PFSK-1 (cell line): ENCODE data around the gene STOML2.

Source experiments
- FOXP2 ChIP-seq: optimal IDR thresholded peaks from 2 replicates; pipeline ENCODE3; 2011; ENCODE audit warnings: borderline replicate concordance, control low read depth, inconsistent platforms; ENCODE audit not compliant: insufficient read depth; ENCODE audit errors: extremely low read length, extremely low read depth
- POLR2AphosphoS5 ChIP-seq: IDR thresholded peaks from 2 replicates; pipeline ENCODE4 v1.6.1; 2012; ENCODE audit warnings: low read depth, mild to moderate bottlenecking, control low read depth, low read length, moderate library complexity
- REST ChIP-seq, 2 experiments: IDR thresholded peaks; 2 replicates each; pipeline versions ENCODE4 v1.6.1 to v1.8.0; 2011 to 2012; ENCODE audit warnings: low read depth in 2 of 2, low read length in 2 of 2, control low read depth in 1 of 2, inconsistent platforms in 1 of 2, mild to moderate bottlenecking in 1 of 2, moderate library complexity in 1 of 2; ENCODE audit not compliant: insufficient read depth in 1 of 2
- SIN3A ChIP-seq: IDR thresholded peaks from 2 replicates; pipeline ENCODE4 v1.6.1; 2012; ENCODE audit warnings: mild to moderate bottlenecking, low read length, moderate library complexity, borderline replicate concordance; ENCODE audit not compliant: insufficient read depth
- TAF1 ChIP-seq: IDR thresholded peaks from 2 replicates; pipeline ENCODE4 v1.6.1; 2012; ENCODE audit warnings: low read length, control low read depth, borderline replicate concordance; ENCODE audit not compliant: insufficient read depth

The STOML2 gene

GRCh38 chr9:35054871-35055644, 47.9 kb downstream of the STOML2 start:
- TF ChIP-seq FOXP2 (no peak), REST (IDR thresholded peaks at IDR 0.05; ENCODE audit: insufficient read depth in 1 of 2, low read depth in 2 of 2, low read length in 2 of 2) (no peak), POLR2AphosphoS5 (peak; percentile 8; the same call in 1 of the 2 replicates), TAF1 (no peak), SIN3A (no peak)

GRCh38 chr9:35054185-35054835, 48.6 kb downstream of the STOML2 start:
- TF ChIP-seq POLR2AphosphoS5 = 0 out of 2 replicates have a peak, but pooled peaks have one; percentile 37
- TF ChIP-seq FOXP2 = no peak
- TF ChIP-seq SIN3A = no peak
- TF ChIP-seq REST (IDR thresholded peaks at IDR 0.05; ENCODE audit: insufficient read depth in 1 of 2, low read depth in 2 of 2, low read length in 2 of 2) = no peak
- no peak for TF ChIP-seq TAF1

- no peak for TF ChIP-seq FOXP2
- TF ChIP-seq REST (IDR thresholded peaks at IDR 0.05; ENCODE audit: insufficient read depth in 1 of 2, low read depth in 2 of 2, low read length in 2 of 2) = no peak
- no peak for TF ChIP-seq TAF1
- TF ChIP-seq POLR2AphosphoS5 = no peak
- TF ChIP-seq SIN3A = no peak
Measured at GRCh38 chr9:35051069-35051967, 51.6 kb downstream of the STOML2 start.
